HG03039 (cell line): Measurements from ENCODE around the gene ARV1.
"Not testable (repeated sequence)": the region's sequence is repeated elsewhere in the genome, so short reads cannot be mapped to it uniquely, and the experiment has no call there.

ENCODE experiments used
- ATAC-seq: cut with Tn5 transposase; IDR thresholded peaks from one replicate; pipeline ENCODE4 v1.9.1; 2021; ENCODE audit warnings: mild to moderate bottlenecking, moderate library complexity; ENCODE audit not compliant: unreplicated experiment

The ARV1 gene

DNA sequence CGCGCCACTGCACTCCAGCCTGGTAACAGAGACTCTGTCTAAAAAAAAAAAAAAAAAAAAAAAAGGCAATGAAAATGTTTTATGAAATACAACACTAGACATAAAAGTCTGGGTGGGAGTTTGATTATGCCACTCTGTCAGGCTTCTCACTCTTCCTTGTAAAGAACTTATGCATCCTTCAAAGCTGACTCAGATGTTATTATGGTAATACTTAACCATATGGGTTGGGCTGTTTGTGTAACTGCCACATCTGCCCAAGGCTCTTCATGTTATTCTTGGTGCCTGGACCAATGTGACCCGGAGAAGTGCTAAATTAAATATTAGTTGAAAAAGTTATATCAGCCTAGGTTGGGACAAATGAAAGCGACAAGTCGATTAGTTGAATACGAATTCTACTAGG is 37.3 kb downstream of the ARV1 start:
- ATAC-seq, result no peak

DNA sequence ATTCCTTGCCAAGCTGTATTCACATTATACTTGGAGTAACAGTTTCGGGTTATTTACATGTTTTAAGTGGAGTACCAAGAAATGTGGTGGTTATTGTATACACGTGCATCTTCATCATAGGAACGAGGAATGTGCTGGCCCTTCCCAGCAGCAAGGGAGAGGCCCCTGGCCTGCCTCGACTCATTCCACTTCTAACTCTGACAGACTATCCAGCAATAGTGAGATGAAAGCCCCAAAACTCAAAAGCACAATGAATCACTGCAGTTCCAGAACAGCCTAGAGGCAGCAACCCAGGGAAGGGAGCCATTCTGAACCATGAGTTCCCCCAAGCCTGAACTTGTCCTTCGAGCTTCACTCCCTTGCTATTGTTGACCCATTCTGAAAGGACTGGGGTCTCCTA is 38.1 kb downstream of the ARV1 start:
- no peak for ATAC-seq

DNA sequence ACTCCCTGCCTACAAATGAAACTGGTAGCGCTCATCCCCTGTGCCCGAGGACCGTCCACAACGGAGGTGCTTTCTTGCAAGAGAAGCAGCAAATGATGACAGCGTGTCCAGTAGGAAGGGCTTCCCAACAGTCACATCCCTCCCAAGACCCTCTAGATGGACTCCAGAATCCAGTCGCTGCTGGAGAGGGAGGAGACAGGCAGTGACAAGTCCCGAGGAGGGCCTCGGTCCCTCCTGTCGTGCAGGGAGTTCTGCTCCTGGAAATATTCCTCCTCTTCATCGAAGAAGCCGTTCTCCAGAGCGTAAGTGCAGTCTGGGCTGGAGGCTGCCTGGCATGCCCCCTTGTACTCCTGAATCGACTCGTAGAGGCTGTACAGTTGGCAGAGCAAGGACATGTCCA is 40.8 kb downstream of the ARV1 start:
- ATAC-seq, result no peak

DNA sequence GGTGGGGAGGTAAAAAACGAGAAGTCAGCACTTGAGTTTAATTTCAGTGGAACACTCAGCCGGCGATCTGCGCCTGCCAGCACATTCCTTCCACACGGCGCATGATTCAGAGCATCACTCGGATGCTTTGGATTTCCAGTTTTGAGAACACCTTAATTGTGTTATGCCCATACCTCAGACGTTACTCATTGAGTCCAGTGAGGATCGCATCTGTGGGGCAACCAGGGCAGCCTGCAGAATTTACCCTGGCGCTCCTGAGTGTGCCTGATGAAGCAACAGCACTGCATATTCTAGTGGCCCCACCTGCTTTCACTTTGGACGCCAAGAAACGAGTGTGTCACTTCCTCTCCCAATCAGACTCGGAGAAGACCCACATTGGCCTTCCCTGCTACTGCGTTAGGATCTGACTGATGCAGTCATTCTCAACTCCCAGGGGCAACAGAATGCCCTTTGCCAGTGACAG is 41.3 kb downstream of the ARV1 start:
- ATAC-seq, result no peak

DNA sequence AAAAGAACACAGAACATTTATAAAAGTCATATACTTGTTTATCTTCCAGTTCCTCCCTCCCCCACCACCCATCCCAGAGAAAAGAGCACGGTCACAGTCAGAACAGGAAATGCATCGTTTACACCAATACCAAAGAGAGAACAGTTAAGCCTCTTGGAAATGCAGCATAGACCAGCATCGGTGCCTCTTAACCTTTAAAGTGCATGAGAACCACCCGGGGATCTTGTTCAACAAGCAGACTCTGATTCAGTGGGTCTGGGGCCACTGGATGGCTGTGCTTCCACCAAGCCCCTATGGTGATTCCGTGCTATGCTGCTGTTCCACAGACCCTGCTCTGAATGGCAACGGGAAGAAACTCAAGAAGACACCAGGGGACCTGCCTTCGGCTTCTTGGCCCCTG is 41.9 kb downstream of the ARV1 start:
- no peak for ATAC-seq

DNA sequence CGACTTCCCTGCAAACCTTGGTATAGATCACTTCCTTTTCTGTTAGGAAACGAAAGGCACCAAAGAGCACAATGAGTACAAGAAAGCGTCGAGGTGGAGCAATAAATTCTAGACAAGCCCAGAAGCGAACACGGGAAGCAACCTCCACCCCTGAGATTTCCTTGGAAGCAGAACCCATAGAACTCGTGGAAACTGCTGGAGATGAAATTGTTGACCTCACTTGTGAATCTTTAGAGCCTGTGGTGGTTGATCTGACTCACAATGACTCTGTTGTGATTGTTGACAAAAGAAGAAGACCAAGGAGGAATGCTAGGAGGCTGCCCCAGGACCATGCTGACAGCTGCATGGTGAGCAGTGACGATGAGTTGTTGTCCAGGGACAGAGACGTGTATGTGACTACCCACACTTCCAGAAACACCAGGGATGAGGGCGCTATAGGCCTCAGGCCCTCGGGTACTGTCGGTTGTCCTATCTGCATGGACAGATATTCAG is 42.7 kb downstream of the ARV1 start:
- ATAC-seq, result no peak

DNA sequence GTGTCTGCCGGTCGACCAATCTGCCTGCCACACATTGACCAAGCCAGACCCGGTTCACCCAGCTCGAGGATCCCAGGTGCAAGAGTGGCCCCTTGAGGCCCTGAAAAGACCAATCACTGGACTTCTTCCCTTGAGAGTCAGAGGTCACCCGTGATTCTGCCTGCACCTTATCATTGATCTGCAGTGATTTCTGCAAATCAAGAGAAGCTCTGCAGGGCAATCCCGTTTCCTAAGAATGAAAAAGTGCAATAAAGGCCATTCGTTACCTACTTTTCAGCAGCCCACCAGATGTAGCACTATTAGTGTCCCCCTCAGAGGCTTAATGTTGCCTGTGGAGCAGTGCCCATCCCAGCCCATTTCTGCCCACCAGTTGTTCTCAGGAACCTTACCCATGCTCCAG is 43.6 kb downstream of the ARV1 start:
- ATAC-seq, result not testable (repeated sequence)

DNA sequence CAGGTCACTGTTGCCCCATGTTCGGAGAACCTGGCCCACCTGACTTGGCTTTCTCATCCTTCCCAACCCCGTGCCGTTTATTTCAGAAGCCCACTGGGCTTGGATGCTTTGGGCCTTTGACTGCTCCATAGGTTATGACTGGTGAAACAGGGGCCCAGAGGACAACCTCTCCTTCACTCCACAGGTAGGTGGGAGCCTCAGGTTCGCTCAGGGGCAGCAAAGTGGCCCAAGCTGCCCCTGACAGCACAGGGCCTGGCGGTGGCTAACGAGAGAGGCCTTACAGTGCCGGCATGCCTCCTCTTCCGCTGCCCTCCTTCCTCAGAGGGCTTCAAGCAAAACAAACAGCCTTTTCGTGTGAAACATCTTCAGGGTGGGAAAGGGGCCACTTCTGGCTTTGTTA is 44.3 kb downstream of the ARV1 start:
- no peak for ATAC-seq

DNA sequence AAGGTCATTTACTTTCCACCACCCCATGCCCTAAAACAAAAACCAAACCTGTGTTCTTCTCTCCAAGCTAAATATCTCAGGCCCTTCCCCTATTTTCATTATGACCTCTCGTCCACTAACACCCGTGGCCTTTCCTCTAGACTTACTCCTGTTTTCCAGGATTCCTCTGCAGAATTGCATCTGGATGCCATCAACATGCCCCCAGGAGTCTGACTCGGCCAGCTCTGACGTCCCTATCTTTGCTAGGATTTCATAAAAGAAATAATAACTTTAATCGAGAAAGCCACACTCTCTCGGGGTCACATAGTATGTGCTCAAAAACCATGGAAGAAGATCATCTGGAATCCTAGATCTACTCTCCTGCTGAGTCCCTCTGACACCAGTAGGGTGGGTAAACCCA is 47.7 kb downstream of the ARV1 start:
- no peak for ATAC-seq

DNA sequence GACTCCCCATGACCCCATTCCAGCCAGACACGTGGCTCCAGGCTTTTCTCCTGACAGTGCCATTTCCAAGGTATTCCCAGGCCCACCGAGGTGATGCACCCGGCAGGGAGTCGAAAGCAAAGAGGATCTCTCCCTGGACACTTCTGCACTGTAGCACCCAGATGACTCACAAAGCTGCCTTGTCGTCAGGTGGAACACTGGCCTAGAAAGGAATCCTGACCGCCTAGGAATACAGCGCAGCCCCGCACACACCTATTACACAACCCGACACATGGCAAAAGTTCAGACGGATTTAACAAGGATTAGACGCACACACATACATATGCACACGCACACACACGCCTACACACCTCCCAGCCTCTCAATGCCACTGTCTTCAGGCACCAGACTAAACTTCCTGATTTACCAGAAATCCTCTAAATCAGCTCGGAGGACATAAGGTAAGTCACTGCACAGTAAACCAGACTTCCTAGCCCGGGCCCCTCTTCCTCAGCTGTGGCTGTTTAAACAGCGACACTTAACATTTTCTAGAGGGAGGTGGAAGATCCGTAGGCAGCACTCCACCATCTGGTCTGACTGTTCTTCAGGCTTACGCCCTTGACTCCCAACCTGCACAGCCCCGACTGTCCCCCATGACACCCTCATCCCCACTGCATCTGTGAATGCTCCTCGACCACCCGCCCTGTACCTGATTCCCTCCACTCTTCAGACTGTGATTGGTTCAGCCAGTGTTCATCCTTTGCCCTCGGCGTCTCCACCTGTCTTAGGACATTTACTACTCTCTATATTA is 48.4 kb downstream of the ARV1 start:
- ATAC-seq, result no peak

DNA sequence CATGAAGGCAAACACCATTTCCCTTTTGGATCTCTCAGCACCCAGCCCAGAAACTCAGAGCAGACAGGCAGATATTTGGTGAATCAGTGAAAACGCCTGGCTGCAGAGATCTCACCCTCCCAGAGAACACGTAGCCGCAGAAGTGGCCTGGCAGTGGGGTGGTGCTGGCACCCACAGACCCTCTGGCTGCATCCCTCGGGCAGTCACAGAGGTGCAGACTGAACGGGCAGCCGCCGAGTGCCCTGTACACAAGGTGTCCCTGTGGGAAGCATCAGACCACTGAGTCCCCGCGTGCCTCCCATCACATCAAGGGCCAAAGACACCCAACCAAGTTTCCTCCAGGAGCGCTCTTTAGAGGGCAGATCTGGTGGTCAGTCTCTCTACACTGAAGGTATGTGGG is 49.1 kb downstream of the ARV1 start:
- no peak for ATAC-seq

DNA sequence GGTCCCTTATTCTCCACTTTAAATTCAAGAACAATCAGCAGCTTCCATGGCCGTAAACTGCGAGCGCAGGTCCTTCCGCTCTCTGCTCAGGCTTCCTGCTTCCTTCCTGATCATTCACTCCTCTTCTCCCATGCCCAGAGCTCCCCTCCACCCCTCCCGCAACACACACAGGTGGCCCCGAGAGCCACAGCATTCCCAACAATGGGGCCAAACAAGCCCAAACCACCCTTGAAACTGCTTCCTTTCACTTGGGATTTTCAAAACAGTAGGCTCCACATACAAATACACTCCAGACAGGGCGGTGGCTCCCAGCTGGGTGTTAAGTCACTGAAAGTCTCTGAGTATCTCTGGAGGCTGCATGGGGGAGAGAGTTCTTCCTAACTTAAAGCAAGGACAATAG is 49.8 kb downstream of the ARV1 start:
- no peak for ATAC-seq

DNA sequence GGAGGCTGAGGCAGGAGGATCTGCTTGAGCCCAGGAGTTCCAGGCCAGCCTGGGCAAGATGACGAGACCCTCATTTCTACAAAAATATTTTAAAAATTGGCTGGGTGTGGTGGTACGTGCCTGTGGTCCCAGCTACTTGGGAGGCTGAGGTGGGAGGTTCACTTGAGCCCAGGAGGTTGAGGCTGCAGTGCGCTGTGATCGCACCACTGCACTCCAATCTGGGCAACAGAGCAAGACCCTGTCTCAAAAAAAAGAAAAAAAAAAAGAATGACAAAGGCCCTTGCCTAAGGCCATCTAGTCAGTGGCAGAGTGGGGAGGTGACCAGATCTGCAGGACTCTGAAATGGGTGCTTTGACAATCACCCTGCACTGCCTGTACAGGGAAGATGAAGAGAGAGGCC is 50.4 kb downstream of the ARV1 start:
- not testable (repeated sequence) for ATAC-seq

DNA sequence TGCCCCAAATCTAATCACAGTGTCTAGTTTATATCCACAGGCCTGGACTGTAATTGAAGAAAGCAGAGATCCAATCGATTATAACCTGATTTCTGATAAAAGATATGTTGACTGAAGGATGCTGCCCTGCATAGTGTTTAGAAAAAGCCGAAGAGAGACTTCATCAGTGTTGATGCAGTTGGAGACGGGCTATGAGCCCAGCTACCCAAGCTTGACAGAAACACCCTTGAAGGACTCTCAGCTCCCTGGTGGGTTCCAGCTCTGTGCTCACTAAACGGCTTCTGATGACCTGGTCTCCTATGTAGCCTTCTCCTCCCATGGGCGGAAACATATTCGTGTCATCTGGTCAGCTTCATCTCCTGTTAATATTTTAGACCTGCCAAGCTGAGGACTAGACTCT is 50.9 kb downstream of the ARV1 start:
- no peak for ATAC-seq

DNA sequence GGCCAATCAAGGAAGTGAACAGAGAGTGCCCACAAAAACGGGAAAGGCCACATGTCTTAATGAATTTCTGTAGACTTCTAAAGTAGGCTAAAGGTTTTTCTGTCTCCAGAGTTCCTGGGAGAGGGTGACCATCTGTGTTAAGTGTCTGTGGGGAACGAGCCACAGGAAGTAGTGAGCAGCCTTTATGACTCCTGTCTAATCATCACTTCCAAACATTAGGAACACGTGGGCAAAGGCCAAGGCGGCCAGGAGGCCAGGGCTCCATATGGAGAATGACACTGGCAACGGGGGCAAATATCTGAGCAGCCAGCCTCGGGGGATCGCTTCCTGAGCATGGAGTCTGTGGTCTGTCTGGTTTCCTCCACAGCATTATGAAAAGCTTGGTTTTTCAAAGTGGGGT is 54.1 kb downstream of the ARV1 start:
- ATAC-seq, result no peak

DNA sequence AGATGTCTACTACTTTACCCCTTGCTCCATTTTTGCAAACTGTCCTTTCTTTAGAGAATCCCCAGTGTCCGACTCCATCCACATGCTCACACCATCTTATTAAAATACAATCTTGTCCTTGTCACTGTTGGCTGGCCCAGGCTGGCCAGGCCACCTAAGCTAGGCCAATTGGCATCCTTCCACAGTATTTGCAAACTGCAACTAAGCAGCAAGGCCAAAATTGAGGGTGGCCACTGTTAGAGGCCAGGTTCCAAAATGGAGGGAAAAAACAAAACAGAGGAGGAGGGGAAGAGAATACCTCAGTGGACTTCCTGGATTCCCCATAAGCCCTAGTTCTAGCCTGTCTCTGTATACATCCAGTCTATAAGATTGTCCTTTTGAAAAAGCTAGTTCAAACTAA is 56.9 kb downstream of the ARV1 start:
- no peak for ATAC-seq

DNA sequence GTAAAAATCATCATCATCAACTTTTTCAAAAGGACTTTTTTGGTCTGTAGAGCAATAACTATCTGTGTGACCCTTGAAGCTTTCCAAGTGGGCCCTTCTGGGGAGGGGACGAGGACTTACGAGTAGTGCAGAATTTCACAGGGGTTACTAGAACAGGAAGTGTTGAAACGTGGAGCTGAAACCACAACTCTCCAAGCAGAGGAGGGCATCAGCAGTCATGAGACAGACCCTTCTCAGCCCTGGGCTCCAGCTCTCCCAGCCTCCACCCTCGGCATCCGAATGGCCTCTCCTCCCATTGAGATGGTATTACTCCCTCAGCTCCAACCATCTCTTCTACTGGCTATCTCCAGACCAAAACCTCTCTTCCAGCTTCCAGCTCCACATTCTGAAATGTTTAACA is 57.5 kb downstream of the ARV1 start:
- ATAC-seq, result no peak

DNA sequence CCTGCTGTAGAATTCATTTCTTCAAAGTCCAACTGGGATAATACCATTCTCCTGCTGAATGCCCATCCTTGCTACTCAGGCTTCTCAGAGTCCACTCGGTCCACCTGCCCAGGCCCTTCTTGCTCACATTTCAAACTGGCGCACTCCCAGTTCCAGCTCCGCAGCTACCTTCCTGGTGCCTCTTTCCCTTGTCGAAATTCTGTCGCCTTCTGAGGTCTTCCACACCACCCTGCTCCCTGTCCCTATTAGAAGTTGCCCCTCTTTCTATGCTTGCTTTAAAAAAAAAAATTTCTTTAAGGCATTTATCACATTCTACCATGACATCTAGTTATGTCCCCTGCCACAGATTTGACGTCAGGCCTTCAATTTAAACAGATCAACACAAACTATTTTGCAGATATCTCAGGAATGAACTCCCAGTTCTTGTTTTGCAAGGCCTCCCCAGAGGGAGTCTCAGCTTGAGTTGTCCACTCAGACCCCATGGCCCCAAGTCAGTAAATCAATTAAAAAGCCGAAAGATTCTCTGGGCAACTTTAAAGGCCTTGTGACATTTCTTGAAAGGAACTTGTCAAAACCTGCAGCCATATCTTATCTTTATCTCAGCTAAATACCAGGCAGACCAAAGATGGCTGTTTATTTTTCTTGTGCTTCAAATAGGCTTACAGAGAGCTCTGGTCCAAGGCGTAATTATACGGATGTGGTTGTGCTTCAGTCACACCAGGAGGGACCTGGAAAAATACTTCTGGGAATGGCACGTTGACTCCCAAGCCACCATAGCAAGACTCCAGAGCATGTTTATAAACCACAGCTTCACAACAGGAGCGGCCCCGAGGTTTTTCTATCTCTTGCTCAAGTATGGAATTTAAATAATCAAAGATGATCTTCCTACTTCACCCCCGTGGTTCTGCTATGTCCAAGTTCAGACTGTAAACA is 59.0 kb downstream of the ARV1 start:
- ATAC-seq, result no peak

DNA sequence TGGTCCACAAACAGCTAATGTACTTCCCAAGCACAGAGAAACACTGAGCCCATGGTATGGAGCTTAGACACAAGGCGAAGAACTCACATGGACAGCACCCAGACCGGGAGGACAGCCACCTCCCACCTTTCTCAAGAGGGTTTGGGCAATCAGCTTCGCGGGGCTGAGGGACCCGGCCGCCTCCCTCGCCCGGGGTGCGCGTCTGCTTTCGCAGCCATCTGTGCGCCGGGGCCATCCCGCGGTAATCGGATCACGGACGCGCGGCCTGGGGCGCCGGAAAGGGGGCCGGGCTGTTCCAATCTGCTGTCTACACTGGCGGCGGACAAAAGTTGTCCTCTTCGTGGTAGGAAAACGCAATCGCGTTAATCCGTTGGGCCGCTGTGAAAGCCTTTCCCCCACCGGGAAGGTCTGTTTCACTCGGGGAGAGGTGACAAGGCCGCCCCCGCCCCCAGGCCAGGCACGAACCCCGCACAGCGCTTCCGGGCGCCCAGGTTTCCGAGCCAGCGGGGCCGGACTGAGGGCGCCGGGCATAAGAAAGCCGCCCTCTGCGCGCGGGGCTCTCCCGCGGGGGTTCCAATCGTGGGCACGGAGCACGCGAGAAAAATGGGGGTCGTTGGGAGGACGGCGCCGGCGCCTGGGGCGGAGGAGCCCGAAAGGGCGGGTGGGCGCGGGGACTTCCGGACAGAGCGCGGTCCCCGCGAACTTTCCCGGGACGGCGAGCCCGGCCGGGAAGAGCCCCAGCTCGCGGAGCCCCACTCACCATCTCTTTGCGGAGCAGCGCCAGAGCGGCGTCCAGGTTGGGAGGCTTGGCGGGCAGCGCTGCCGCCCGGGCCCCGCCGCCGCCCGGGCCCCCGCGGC is 60.5 kb downstream of the ARV1 start:
- ATAC-seq, result peak; percentile 30

DNA sequence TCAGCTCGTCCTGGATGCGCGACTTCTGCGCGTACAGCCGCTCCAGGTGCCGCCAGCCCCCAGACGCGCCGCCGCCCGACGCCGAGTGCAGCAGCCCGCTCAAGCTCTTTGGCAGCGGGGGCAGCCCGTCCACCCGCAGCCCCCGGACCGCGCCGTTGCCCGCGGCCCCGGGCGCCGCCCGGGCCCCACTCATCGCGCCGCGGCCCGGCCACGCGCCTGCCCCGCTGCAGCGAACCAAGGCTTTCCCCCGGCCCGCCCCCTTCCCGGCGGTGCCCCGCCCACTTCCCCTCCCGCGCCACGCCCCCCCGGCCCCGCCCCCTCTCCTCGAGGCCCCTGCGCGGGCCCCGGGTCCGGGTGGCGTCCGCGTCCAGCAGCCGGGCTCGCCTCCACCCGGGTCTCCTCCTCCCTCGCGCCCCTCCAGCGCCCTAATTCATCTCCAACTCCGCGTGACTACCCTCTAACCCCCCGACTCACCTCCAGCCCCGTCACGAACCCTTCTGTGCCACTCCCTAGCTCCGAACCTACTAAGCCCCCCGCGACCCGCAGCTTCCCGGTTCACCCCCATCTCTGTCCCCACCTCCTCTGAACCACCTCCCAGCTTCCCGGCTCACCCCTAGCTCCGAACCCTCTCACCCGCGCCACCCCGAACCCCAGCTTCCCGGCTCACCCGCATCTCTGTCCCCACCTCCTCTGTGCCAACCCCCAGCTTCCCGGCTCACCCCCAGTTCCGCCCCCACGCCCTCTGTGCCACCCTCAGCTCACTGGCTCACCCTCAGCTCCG is 61.3 kb downstream of the ARV1 start, which contains the start of gene FAM89A:
Gene FAM89A (minus strand): TSS at position 236 of the 781 bp plus-strand sequence. CDS start 43 bp downstream, at position 193.
- peak; percentile 52 for ATAC-seq
